Stimulated activated CD8-positive, alpha-beta memory T cell treated with anti-CD3 and anti-CD28 coated beads, Interleukin-4, amount 100 ng/mL, for 1 hour (primary cell): ENCODE data around the gene CDC42BPG.

Source experiments
- DNase-seq, 2 donors: peaks; one replicate each; pipeline ENCODE4 v3.0.0-alpha.2; 2020; ENCODE audit warnings: low read depth in 2 of 2, low spot score in 1 of 2

The CDC42BPG gene

GRCh38 chr11:64790205-64791095 is 54.0 kb downstream of the CDC42BPG start:
- no peak for DNase-seq

GRCh38 chr11:64789331-64790204 is 54.9 kb downstream of the CDC42BPG start:
- DNase-seq = no peak

- no peak for DNase-seq
Observed at GRCh38 chr11:64788321-64789215, 55.9 kb downstream of the CDC42BPG start.

- no peak for DNase-seq
Observed at GRCh38 chr11:64787526-64788320, 56.7 kb downstream of the CDC42BPG start.

GRCh38 chr11:64786308-64786707 is 58.1 kb downstream of the CDC42BPG start:
- no peak for DNase-seq

- DNase-seq = no peak
Observed at GRCh38 chr11:64784813-64785581, 59.5 kb downstream of the CDC42BPG start.

- DNase-seq = peak; percentile 96 to 97
Observed at GRCh38 chr11:64778473-64779298, 65.8 kb downstream of the CDC42BPG start, which contains the start of gene SF1. Gene SF1, minus strand, starts transcription at chr11:64778542. Its CDS starts 150 bp downstream, at chr11:64778392.

GRCh38 chr11:64778223-64778472 is 66.3 kb downstream of the CDC42BPG start:
- DNase-seq = no peak

GRCh38 chr11:64777449-64778222 is 66.8 kb downstream of the CDC42BPG start:
- peak; percentile 61 to 76 for DNase-seq

GRCh38 chr11:64776875-64777274 is 67.6 kb downstream of the CDC42BPG start:
- DNase-seq = no peak

- DNase-seq = no peak
Observed at GRCh38 chr11:64776425-64776824, 68.0 kb downstream of the CDC42BPG start.

- DNase-seq = no peak
Observed at GRCh38 chr11:64774144-64774543, 70.3 kb downstream of the CDC42BPG start.
